Activated CD8-positive, alpha-beta memory T cell treated with anti-CD3 and anti-CD28 coated beads, Interleukin-2, amount 10 ng/mL, durations not matched to agents 7 days and 5 days (primary cell): ENCODE measurements around the gene TAF4. TPM values are rescaled to one million over a fixed set of nuclear protein-coding genes. Genes with fewer than 3 reads are reported as not detected.

Source experiments
- ATAC-seq: fragments of 150-1000 bp; cut with Tn5 transposase; one replicate; pipeline ENCODE4 v1.10.0; 2021; ENCODE audit warnings: moderate library complexity
- CTCF ChIA-PET: fragments of 350-600 bp; sonication (Branson Sonifier 250); formaldehyde crosslinking; loops from one replicate; lab custom pipeline; 2021; ENCODE audit warnings: antibody characterized with exemption; lab: Charles Lee
- DNase-seq: peaks from one replicate; pipeline ENCODE4 v3.0.0-alpha.2; 2020
- H3K27ac Mint-ChIP-seq: one replicate; pipeline ENCODE4 v1.8.0; 2021; ENCODE audit warnings: mild to moderate bottlenecking, mixed read lengths
- H3K27me3 Mint-ChIP-seq: one replicate; pipeline ENCODE4 v1.8.0; 2021; ENCODE audit warnings: mixed read lengths
- H3K36me3 Mint-ChIP-seq: one replicate; pipeline ENCODE4 v1.8.0; 2021; ENCODE audit warnings: mild to moderate bottlenecking, mixed read lengths
- H3K4me1 Mint-ChIP-seq: one replicate; pipeline ENCODE4 v1.8.0; 2021; ENCODE audit warnings: mixed read lengths
- H3K4me3 Mint-ChIP-seq: one replicate; pipeline ENCODE4 v1.8.0; 2021; ENCODE audit warnings: mild to moderate bottlenecking, moderate library complexity, mixed read lengths
- H3K9me3 Mint-ChIP-seq: one replicate; pipeline ENCODE4 v1.8.0; 2022; ENCODE audit warnings: low read depth, mixed read lengths
- total RNA-seq, 2 experiments: library from RNA; stranded (reverse); gene quantifications; one replicate each; pipeline ENCODE4 v1.2.3, GENCODE V29; 2021

Gene TAF4
- total RNA-seq, 2 experiments from 2014 or later = 21.1 to 24.2 TPM

DNA sequence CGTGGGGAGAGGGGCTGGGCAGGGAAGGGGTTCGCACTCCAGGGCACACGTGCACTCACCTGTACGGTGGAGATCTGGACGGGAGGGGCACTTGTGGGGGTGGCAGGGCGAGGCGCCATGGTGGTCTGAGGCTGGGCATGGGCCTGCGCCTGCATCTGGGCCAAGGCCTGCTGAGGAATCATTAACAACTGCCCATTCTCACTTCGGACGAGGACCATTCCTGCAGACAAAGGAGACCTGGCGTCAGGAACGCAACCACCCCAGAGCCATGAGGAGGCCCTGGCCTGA is 51.2 kb downstream of the TAF4 start:
- H3K9me3 Mint-ChIP-seq = no peaks in the 10 kb centered on the region
- no peak for DNase-seq
- peaks cover 2% of the 10 kb centered on the region for H3K36me3 Mint-ChIP-seq
- CTCF ChIA-PET = no interaction called here
- no peak overlapping the region for H3K4me3 Mint-ChIP-seq
- no peak for ATAC-seq
- peaks cover 5% of the 10 kb centered on the region for H3K4me1 Mint-ChIP-seq
- H3K27ac Mint-ChIP-seq = no peak overlapping the region
- H3K27me3 Mint-ChIP-seq = no peaks in the 10 kb centered on the region

DNA sequence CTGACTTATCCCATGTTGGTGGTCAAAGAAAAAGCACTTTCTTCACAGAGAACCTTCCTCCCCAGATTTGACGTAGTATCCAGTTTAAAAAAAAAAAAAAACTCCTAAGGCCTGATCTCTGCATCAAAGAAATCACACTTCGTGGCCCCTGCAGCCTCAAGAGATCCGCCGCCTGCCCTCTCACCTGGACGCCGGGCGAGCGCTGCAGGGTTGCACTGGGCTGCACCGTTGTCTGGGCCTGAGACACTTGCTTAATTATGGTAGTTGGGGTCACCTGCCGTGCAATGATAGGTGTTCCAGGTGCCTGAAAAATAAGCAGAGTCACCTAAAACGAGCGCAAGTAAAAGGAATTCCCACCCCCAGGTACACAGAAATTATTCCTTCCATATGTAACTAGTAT is 53.0 kb downstream of the TAF4 start:
- Mint-ChIP-seq H3K4me1 (peaks cover 5% of the 10 kb centered on the region), H3K27ac (no peak overlapping the region), H3K27me3 (no peaks in the 10 kb centered on the region), H3K4me3 (no peak overlapping the region), H3K9me3 (no peaks in the 10 kb centered on the region), H3K36me3 (peaks cover 6% of the 10 kb centered on the region)
- no peak for DNase-seq
- ATAC-seq = no peak
- CTCF ChIA-PET = interaction anchor here (2.1 kb wide), 1 partner anchor 129 kb away, joined by 9 read pairs; no protein-coding TSS in a partner anchor

DNA sequence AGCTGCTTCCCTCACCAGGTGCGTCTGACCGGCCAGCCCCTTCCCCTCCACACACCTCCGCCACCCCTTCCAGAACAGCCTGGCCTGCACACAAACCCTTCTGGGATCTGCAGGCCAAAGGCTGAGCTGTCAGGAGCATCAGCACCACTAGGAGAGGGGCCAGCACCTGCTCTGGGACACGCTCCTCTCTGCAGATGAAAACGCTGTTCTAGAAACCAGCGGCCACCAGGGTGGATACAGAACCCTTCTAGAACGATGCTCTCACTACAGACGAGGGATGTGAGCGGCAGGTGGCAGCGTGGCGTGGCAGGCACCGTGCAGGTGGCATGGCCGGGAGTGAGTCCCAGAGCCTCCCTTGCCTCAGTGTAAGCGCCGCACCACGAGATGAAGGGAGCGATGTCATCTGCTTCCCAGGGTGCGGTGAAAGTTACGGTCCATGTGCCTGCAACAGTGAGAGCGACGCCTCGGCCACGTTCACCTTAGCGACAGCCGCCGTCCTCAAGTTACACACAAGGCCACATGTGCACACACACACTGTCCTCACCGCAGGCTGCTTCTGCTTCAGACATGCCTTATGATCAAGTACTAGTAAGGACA is 53.6 kb downstream of the TAF4 start:
- DNase-seq (no peak), ATAC-seq (no peak)
- Mint-ChIP-seq H3K27ac (no peak overlapping the region), H3K9me3 (no peaks in the 10 kb centered on the region), H3K36me3 (peaks cover 6% of the 10 kb centered on the region), H3K4me1 (peaks cover 5% of the 10 kb centered on the region), H3K4me3 (no peak overlapping the region), H3K27me3 (no peaks in the 10 kb centered on the region)
- CTCF ChIA-PET = interaction anchor here (1.0 to 3.0 kb wide), 9 partner anchors 41 to 487 kb away, joined by 3 to 30 read pairs (median 3); partner anchors contain the start of gene LSM14B

GRCh38 chr20:62011403-62011790 is 54.3 kb downstream of the TAF4 start:
- H3K9me3 Mint-ChIP-seq = no peaks in the 10 kb centered on the region
- CTCF ChIA-PET = interaction anchor here (0.8 to 3.0 kb wide), 20 partner anchors 8 to 488 kb away, joined by 3 to 30 read pairs (median 3); partner anchors contain the start of gene LSM14B
- peak overlapping the region; percentile 16 for H3K27ac Mint-ChIP-seq
- no peaks in the 10 kb centered on the region for H3K27me3 Mint-ChIP-seq
- peaks cover 5% of the 10 kb centered on the region for H3K4me1 Mint-ChIP-seq
- H3K4me3 Mint-ChIP-seq = no peak overlapping the region
- DNase-seq = no peak
- peaks cover 6% of the 10 kb centered on the region for H3K36me3 Mint-ChIP-seq
- no peak for ATAC-seq

- CTCF ChIA-PET = interaction anchor here (0.8 to 3.0 kb wide), 20 partner anchors 8 to 489 kb away, joined by 3 to 30 read pairs (median 3); partner anchors contain the start of gene LSM14B
- Mint-ChIP-seq H3K4me3 (no peak overlapping the region), H3K4me1 (peaks cover 5% of the 10 kb centered on the region), H3K36me3 (peaks cover 6% of the 10 kb centered on the region), H3K9me3 (no peaks in the 10 kb centered on the region), H3K27ac (peak overlapping the region; percentile 16), H3K27me3 (no peaks in the 10 kb centered on the region)
- ATAC-seq = peak; percentile 75
- peak; percentile 66 for DNase-seq
Measured at GRCh38 chr20:62010551-62011402, 54.9 kb downstream of the TAF4 start.

GRCh38 chr20:62009869-62010445 is 55.7 kb downstream of the TAF4 start:
- H3K9me3 Mint-ChIP-seq = no peaks in the 10 kb centered on the region
- no peaks in the 10 kb centered on the region for H3K27me3 Mint-ChIP-seq
- peaks cover 6% of the 10 kb centered on the region for H3K36me3 Mint-ChIP-seq
- CTCF ChIA-PET = interaction anchor here (0.8 to 3.0 kb wide), 10 partner anchors 20 to 376 kb away, joined by 3 to 30 read pairs (median 4); no protein-coding TSS in a partner anchor
- H3K4me3 Mint-ChIP-seq = no peak overlapping the region
- H3K27ac Mint-ChIP-seq = no peak overlapping the region
- DNase-seq (no peak), ATAC-seq (no peak)
- peaks cover 5% of the 10 kb centered on the region for H3K4me1 Mint-ChIP-seq

DNA sequence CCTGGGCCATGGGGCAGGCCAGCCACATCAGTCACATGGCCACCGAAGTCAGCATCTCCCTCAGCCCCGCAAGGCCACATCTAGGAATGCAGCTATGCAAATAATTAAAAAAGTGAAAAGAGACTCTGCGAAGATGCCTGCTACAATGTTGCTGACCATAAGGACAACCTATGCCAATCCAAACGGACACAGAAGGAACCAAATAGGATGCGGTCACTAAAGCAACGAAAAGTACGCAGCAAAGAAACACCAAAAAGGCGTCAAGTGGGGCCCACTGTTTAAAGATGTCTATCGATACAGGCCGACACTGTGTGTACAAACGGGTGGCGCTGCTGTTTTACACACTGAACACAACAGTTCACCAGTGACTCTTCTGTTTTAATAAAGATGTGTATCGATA is 56.4 kb downstream of the TAF4 start:
- Mint-ChIP-seq H3K27ac (no peak overlapping the region), H3K27me3 (no peaks in the 10 kb centered on the region), H3K4me1 (peaks cover 5% of the 10 kb centered on the region), H3K36me3 (peaks cover 6% of the 10 kb centered on the region), H3K4me3 (no peak overlapping the region), H3K9me3 (no peaks in the 10 kb centered on the region)
- CTCF ChIA-PET = interaction anchor here (0.8 to 3.0 kb wide), 4 partner anchors 24 to 129 kb away, joined by 3 to 30 read pairs (median 3); no protein-coding TSS in a partner anchor
- DNase-seq = no peak
- ATAC-seq = no peak

DNA sequence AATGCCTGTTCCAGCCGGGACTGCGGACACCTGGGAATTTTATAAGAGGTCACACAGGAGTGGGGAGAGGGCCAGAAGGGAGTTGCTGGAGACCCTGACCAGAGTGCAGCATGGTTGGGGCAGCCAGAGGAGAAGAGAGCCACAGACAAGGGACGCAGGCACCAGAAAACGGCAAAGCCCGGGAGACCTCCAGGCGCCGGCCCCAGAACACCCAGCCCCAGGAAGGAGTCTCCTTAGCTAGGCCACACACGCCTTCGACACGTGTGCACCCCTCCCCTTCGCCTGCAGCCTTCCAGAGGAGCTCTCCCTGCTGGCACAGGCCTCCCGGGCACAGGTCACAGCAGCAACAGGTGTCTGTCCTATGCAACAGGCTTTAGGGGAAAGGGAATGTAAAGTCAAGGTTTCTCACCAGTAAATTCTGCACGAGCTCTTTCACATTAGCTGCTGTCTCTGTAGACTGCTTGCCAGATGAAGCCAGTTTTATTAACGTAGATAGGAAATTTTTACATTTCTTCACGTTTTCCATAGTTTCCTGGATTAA is 57.0 kb downstream of the TAF4 start:
- CTCF ChIA-PET = interaction anchor here (0.9 to 1.1 kb wide), 2 partner anchors 25 to 127 kb away, joined by 3 read pairs; no protein-coding TSS in a partner anchor
- peaks cover 6% of the 10 kb centered on the region for H3K36me3 Mint-ChIP-seq
- no peak overlapping the region for H3K4me3 Mint-ChIP-seq
- no peak for DNase-seq
- no peak for ATAC-seq
- H3K27me3 Mint-ChIP-seq = no peaks in the 10 kb centered on the region
- H3K9me3 Mint-ChIP-seq = no peaks in the 10 kb centered on the region
- H3K4me1 Mint-ChIP-seq = peaks cover 5% of the 10 kb centered on the region
- H3K27ac Mint-ChIP-seq = no peak overlapping the region

DNA sequence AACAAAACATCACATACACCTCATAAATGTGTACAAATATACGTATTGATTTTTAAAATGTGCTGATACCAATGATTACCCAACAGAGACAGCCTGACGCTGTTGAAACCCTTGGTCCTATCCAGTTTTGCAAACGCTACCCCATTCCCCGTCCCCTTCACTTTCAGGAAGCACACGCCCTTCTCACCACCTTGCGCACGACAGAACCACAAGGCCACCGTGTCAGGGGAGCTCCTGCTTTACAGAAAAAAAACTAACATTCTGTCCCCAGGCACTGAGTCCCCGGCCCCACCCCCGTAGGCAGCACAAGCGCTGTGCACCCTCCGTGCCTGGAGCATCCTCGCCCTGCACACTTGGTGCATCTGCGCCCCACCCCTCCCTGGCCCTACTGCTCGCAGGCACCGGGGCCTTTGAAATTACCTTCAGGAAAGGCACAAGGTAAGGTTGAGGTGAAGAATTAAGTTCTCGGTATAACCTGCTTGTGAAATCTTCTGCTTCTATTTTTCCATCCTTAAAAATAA is 58.5 kb downstream of the TAF4 start:
- CTCF ChIA-PET = no interaction called here

DNA sequence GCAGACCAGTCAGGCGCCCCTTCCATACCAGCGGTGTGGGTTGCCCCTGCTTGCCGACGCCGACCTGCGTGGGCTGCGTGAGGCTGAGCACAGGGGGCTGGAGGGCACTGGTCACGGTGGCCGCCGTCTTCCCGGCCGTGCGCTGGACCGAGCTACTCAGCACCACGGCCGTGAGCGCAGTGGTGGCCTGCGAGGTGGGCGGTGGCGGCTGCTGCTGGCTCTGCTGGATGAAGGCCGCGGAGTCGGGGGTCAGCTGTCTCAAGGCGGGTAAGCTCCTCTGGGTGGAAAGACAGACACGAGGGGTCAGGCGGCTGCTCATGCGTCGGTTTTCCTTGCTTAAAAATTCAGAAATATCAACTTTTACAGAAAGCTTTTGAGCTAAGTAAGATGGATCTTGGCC is 59.2 kb downstream of the TAF4 start:
- CTCF ChIA-PET = no interaction called here
- Mint-ChIP-seq H3K36me3 (peaks cover 9% of the 10 kb centered on the region), H3K4me1 (peaks cover 5% of the 10 kb centered on the region), H3K27ac (no peak overlapping the region), H3K4me3 (no peak overlapping the region), H3K9me3 (no peaks in the 10 kb centered on the region), H3K27me3 (no peaks in the 10 kb centered on the region)
- ATAC-seq = no peak
- DNase-seq = no peak

More for the DNA sequence above, 58.5 kb downstream of the TAF4 start:
- Mint-ChIP-seq H3K4me3 (no peak overlapping the region), H3K4me1 (peaks cover 5% of the 10 kb centered on the region), H3K27ac (no peak overlapping the region), H3K27me3 (no peaks in the 10 kb centered on the region), H3K36me3 (peaks cover 9% of the 10 kb centered on the region), H3K9me3 (no peaks in the 10 kb centered on the region)
- no peak for DNase-seq
- ATAC-seq = no peak

- no peaks in the 10 kb centered on the region for H3K9me3 Mint-ChIP-seq
- no peak overlapping the region for H3K4me3 Mint-ChIP-seq
- no peaks in the 10 kb centered on the region for H3K27me3 Mint-ChIP-seq
- no peak overlapping the region for H3K27ac Mint-ChIP-seq
- H3K4me1 Mint-ChIP-seq = no peaks in the 10 kb centered on the region
- CTCF ChIA-PET = no interaction called here
- DNase-seq (no peak), ATAC-seq (no peak)
- peaks cover 8% of the 10 kb centered on the region for H3K36me3 Mint-ChIP-seq
Measured at GRCh38 chr20:62004614-62005013, 61.1 kb downstream of the TAF4 start.

- H3K27ac Mint-ChIP-seq = no peak overlapping the region
- H3K9me3 Mint-ChIP-seq = no peaks in the 10 kb centered on the region
- CTCF ChIA-PET = no interaction called here
- no peaks in the 10 kb centered on the region for H3K4me1 Mint-ChIP-seq
- peaks cover 8% of the 10 kb centered on the region for H3K36me3 Mint-ChIP-seq
- H3K27me3 Mint-ChIP-seq = no peaks in the 10 kb centered on the region
- ATAC-seq (no peak), DNase-seq (no peak)
- no peak overlapping the region for H3K4me3 Mint-ChIP-seq
Measured at GRCh38 chr20:62003567-62004405, 61.9 kb downstream of the TAF4 start.
